Measurements from ENCODE around the gene SLC6A17. TPM values are rescaled to one million over a fixed set of nuclear protein-coding genes. Genes with fewer than 3 reads are reported as not detected.

The SLC6A17 gene
- 0.83 TPM for polyA plus RNA-seq (ENCODE audit: insufficient read length)

DNA sequence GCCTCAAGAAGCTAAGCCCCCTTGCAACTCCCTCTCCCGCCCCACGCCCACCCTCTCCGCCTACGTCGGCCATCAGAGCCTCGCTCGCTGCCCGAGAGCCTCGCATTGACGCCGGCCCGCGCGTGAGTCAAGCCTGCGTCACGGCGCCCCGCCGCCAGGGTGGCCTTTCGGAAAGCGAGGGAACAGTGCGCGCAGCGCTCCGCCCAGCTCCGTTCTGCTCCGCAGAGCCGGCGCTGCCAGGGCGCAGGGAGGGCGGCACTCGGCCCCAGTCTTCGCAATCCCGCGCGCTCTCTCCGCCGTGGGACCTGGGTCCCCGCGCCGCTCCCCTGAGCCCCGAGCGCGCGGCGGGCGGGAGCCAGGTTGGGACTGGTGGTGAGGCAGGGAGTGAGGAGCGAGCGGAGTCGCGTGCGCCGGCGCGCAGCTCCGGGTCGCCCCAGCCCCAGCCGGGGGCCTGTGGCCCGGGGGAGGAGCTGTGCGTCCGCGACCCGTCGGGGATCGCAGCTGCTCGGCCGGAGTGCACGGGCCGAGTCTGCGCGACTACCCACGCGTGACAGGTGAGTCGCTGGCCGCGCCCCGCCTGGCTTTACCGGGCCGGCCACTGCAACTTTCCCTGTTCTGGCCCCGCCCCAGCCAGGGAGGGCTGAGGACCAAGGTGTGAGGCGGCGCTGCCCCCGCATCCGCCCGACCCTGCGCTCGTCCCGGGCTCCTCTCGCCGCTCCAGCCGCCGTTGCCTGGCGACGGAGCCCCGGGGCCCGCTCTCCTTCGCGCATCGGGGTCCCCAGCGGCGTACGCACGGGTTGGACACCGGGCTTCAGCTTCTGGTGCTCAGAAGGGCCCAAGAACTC is at the start of gene SLC6A17:
SLC6A17 (plus strand) TSS at position 165 of the 845 bp plus-strand sequence. CDS start 16,436 bp downstream, outside the sequence.
- DNase-seq: no peak

DNA sequence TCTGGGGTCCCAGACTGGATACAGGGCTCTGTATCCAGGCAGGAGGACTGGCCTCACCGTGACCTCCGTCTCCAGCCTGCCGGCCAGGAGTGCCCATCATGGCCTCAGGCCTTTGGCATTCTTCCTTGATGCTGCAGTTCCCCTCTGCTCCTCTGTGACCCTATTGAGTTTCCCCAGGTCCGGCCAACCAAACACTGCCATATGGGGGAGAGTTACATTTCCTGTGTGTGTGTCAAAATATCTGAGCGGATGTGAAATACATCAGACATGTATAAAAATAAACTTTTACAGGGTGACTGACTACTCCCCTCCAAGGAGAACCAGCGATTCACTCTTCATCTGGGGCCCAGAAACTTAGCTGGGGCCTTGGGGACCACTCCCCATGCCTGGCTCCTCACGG is 48.2 kb upstream of the SLC6A17 start:
- DNase-seq: no peak

DNA sequence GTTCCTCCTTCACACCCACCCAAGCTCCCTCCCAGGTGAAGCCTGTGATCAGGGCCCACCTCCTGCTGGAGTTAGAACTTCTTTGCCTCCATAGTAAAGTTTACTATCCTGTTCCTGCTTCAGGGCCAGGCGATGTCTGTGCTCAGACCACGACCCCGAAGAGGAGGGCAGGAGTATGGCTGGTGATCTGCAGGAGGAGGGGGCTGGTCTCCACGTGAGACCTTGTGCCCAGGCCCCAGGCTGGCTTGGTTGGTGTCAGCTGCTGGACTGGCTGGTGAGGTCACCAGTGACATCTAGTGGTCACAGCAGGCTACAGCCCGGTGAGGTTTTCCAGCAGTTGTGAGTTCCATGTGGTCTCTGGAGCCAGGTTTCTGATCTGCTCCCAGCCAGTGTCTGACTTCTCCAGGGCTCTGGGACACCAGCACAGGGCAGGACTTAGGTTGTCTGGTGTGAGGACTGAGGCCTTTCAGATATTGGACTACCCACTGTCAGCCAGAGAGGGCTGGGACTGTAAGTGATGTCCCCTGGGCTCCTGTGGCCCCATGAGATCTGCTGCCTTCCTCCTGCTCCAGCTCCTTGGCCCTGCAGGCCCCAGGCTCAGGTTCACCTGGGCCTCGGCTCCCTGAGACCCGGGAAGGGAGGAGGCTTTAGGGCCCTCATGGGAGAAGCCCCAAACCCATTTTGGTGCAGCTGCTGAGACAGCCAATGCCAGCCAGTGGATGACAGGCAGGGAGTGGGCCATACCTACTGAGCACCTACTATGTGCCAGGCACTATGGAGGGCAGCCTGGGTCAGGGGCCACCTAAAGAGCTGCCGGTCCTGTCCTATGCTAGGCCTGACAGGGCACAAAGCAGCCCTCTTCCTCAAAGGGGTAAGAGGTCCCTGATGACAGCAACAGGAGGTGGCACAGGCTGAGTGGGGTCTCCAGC is 44.0 kb upstream of the SLC6A17 start:
- peak; percentile 64 for DNase-seq

DNA sequence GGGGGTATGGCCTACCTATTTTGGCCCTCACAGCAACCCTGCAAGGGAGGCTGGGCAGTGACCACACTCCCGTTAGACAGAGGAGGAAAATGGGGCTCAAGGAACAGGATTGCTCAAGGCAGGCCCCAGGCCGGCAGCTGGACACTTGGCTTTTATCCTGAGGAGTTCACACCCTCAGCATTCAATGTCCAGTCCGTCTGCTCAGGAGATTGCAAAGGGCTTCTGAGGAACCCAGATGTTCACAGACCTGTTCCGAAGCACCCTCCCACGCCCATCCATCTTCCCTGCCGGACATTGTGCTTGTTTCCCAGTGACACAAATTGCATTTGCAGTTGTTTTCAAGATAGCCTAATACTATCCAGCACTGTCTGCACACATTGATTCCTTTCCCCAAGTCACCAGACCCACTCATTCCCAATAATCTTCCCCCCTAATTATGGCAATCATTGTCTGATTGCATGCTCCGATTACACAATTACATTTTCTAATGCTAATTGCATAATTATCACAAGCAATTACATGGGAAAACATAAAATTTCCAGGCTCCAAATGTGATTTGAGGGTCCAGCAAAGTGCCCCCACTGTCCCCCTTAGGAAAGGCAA is 42.3 kb upstream of the SLC6A17 start:
- no peak for DNase-seq

DNA sequence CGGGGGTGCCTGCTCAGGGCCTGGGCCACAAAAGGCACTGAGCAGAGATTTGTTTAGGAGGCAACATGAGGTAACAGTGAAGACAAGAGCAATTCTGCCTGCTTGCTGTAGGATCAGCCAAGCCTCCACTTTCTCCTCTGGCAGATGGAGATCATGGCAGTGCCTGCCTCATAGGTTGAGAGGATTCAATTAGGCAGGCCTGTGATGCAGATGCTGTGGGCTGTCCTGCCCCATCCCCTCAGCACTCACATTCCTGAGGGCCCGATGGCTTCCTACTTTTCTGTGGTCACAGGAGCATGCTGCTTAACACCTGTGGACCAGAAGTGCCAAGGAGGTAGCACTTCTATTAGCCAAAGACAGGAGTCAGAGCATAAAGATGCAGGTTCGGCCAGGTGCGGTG is 39.2 kb upstream of the SLC6A17 start:
- DNase-seq: no peak

DNA sequence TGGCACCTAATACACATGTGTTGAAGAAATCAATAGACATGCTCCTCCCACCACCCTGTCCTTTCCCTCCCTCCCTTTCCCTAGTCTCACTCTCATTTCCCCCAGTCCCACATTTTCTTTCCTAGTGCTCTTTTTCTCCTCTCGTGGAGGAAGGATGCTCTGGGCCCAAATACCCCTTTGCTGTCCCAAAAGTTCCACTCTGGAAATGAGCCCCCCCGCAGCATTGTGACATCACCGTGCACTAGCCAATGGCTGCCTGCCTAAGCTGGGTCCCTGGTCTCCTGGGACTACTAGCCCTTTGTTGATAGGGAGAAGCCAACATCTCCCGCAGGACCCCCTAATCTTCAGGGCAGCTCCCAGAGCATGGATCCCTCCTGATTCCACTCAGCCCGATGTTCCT is 38.2 kb upstream of the SLC6A17 start, which contains the start of gene UBL4B:
UBL4B (plus strand) TSS at position 301 of the 400 bp plus-strand sequence; CDS start at position 393, 92 bp downstream.
- DNase-seq: no peak

DNA sequence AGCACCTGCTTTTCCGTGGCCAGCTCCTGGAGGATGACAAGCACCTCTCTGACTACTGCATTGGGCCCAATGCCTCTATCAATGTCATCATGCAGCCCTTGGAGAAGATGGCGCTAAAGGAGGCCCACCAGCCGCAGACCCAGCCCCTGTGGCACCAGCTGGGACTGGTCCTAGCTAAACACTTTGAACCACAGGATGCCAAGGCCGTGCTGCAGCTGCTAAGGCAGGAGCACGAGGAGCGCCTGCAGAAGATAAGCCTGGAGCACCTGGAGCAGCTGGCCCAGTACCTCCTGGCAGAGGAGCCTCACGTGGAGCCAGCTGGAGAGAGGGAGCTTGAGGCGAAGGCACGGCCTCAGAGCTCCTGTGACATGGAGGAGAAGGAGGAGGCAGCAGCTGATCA is 37.6 kb upstream of the SLC6A17 start:
- DNase-seq: no peak

DNA sequence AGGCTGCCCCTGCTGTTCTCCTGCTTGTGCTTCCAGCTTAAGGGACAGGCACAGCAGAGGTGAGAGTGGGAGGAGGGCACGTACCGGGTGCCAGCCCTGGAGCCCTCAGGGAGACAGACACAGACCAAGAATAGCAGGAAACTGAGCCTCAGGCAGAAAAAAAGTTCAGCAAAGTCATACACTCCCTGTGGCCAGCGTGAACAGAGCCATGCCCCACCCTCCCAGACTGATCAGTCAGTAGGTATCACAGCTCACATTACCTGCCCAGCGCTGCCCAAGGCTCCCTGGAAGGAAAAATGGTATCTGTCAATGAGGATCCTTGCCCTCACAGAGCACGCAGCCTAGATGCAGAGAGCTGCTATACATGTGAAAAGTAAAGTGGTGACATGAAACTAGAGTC is 36.7 kb upstream of the SLC6A17 start:
- no peak for DNase-seq

DNA sequence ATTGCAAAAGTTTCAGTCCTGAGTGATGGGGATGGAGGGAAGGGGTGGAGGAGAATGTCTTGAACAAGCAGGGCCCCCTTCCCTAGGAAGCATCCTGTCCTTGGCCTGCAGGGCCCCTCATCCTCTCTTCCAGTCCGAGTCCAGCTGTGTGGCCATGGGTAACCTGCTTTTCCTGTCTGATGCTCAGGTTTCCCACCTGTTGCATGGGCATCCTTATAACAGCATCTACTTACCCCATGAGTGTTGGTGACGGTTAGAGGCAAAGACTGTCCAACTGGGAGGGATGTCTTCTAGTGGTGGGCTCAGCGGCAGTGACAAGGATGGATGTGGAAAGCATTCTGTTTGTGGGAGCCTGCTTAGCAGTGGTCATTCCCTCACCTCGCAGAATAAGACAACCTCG is 36.1 kb upstream of the SLC6A17 start:
- DNase-seq: no peak

DNA sequence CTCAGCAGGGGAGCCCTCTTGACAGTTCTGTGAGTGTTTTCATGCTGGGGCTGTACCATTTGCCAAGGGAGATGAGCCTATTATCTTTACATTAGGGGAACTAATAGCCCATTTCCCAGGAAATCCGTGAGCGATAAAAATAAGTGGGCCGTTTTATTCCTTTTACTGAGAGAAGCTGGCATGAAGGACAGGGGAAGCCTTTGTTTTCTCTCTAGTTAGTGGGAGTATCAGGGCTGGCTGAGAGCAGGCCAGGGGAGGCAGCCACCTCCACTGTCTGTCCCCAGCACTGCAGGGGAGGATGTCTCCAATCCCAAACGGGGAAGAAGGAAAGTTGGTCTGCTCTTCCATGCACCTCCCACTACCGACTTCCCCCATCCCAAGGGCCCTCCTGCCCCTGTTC is 35.5 kb upstream of the SLC6A17 start:
- DNase-seq: no peak

DNA sequence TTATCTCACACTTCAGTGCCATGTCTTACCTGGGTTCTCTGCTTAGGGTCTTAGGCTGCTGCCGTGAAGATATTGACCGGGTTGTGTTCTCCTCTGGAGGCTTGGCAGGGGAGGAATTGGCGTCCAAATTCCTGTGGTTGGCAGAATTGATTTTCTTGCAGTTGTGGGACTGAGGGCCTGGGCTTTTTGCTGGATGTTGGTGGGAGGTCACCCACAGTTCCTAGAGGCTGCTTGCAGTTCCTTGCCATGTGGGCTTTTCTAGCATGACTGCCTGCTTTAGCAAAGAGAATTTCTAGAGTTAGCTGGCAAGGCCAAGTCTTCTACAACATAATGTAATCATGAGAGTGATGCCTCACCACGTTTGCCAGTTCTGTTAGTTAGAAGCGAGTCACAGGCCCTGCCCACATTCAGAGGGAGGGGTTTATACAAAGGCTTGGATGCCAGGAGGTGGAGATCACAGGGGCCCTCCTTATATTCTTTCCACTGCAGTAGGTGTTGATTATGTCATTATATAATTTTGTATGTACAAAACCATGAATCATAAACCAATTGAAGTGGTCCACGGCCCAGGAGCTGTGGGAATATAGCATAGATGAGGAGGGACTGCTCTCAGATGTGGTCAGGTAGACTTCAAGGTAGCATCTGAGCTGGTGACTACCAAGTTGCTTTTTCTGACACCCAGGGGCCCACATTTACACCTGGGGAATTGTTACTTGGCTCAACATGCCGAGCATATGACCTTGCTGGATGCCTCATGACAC is 31.5 kb upstream of the SLC6A17 start:
- no peak for DNase-seq

DNA sequence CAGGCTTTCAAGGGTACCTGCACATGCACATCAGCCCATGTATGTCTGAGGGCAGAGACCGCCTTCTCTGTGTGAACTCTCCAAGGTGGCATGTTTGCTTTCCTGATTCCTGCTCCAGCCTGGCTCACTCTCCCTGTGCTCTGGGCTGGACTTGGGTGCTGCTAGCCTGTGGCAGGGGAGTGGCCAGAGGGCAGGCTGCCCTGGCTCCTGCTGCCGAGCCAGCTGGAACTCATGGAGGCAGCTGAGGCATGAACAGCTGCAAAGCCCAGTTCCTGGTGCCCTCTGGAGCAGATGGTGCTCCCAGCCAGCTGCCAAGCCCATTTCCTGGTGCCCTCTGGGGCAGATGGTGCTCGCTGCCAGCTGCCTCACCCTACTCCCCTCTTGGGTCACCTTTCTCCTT is 30.5 kb upstream of the SLC6A17 start:
- no peak for DNase-seq

DNA sequence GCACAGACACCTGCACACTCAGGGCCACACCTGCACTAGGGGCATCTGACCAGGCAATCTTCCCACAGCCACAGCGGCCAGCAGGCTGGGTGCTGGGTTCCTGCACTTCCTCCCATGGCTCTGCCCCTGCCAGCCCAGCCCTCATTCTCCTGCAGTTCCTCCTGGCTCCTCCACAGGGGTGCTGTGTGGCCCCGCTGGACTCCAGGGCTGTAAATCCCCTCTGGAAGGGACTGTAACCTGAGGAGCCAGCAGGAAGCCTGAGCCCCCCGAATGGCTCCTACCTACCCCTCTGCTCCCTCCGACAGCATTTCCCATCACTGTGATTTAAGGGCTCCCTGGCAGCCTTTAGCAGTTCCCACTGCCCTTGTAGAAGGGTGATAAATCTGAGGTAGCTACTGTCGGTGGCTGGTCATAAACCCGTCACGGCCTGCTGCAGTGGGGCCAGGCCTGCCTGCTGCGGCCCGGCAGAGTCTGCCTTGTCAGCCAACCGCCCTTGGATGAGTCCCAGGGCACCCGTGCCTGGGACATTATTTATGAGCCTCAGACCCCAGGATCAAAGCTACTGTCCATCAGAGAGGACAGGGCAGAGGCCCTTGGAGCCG is 29.2 kb upstream of the SLC6A17 start:
- DNase-seq: no peak

DNA sequence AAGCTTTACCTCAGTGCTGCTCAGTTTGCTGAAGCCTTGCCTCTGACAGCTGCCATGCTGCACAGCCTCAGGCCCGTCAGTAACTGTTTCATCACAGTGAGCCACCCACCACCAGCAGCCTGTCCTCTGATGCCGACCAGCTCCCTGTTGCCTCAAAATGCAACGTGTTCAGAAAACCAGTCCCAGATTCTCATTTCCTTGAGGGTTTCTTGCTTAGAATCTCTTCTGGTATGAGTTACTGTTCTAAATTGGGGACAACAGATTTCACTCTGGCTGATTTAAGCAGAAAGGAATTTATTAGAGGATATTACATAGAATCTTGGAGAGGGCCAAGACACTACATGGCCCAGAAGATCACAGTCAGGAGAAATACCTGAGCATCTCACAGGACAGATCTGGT is 27.1 kb upstream of the SLC6A17 start:
- DNase-seq: no peak

DNA sequence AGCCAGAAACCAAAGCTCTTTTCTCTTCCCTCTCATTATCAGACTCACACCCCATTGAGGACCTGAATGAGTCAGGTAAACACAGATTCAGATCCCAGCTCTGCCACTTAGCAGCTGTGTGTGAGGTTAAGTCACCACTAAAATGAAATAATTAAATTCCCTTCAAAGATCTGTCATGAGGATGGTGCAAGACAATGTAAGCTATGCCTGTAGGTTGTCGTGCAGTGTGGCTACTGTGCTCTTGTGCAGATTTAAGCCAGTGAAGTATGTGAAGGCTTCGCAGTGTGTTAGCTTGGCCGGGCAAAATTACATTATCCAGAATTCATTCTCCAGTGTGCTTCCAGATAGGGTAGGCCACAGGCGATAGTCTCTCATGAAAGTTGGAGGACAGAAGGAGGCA is 24.5 kb upstream of the SLC6A17 start:
- no peak for DNase-seq

DNA sequence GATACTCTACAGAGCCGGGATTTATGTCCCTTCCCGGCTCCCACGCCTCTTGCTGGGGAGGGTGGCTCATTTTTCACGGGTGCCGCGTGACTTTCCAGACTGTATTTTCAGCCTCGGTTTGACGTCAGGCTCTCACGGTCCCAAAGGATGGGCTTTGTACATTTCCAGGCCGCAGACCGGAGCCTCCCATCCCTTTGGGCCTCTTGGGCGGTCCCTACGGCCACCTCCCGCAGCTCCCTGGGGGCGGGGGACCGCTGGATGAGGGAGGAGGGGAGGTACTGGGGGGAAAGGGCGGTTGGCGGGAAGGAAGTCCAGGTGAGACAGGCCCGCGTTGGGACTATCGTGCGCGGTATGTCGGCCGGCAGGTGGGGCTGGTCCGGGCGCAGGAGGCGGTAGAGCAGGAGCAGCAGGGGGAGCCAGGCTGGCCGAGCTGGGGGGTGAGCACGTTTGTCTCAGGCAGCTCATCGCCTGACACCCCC is 20.1 kb upstream of the SLC6A17 start:
- no peak for DNase-seq

DNA sequence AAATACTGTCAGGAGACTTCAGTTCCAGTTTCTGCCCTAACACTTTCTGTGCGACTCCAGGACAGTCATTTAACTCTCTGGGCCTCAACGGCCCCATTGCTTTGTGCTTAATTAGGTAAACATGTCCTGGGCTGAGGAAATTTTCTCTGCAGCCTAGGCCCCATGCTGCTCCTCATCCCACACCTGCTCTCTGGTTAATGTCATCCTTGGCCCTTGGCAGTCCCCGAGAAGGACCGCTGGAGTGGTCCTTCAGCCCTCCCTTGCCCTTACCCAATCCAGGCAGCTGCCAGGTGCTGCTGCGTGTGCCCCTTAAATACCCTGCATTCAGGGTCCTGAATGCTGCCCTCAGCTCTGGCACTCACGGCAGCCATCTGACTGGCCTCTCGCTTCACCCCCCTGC is 19.3 kb upstream of the SLC6A17 start:
- no peak for DNase-seq

DNA sequence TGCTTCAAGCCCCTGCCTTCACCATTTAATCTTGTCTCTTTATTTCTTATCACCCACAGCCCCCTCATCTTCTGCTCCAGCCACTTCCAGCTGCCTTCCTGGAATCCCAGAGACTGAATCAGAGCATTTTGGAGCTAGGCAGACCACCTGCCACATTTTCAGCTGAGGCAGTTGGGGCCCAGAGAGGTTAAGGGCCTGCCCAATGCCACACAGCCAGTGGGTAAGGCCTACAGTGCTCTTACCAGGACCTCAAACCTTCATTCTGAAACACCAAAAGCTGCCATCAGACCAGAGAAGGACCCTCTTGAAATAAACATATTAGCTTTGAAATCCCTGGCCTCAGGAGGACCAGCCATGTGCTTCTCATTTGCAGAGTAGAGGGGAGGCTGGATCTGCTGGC is 17.6 kb upstream of the SLC6A17 start:
- DNase-seq: no peak

DNA sequence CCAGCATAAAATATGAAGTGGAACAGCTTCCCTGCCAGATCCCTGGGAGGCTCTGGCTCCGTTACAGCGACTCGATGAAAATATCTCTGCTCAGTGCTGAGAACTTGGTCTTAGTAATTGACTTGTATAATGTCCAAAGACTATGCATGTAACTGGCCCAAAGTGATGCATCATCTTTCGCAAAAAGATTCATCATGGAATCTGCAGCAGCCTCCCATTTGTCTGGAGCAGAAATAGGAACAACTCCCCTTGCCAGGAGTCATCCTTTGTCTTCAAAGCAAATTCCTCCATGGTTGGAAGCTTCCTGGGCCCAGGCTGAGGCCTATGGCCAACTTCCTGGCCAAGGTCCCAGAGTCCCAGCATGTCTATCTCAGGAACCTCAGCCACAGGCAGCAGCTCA is 16.9 kb upstream of the SLC6A17 start:
- no peak for DNase-seq

DNA sequence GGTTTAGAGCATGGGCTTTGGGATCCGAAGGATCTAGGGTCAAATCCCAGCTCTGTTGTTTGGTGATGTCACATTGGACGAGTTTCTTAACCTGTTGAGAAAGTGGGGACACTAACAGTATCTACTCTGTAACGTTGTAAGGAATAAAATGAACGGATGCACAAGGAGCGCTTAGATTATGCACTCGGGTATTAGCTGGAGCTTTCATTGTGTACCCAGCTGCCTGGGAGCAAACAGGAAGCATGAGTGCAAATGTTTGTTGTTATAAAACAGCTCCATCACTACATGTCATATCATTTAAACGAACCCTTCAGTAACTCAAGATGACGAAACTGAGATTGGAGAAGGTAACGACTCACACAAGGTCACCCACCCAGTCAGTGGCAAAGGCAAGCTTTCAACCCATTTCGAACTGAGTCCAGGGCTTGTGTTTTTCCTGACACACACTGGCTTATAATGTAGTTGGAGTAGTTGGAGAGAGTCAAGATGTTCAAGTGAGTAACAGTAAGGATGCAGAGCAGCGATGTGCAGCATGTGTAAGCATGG is 16.2 kb upstream of the SLC6A17 start:
- DNase-seq: no peak

DNA sequence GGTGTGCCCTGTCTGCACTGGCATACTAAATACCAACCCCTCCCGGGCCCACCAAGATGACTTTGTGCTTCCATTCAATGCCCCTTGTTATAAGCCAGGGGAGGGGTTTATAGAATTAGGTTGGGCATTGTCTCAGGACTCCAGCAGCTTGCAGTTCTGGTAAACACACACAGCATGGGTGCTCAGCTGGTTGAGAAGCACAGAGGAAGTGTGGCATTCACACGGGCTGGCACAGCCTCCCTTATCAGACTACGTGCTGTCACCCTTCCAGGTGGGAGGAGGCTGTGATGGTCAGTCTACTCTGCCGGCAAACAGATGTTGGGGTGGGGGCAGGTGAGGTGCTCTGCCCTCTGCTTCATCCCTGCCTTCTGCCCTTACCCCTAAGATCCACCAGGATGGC is 15.0 kb upstream of the SLC6A17 start:
- no peak for DNase-seq
